Islet of Langerhans (tissue), 1 donor: ENCODE data around the gene PRKAA1.

Experiments used
- FAIRE-seq: peaks from one replicate; lab custom pipeline; 2011; peaks lifted over from hg19 to GRCh38; lab: Jason Lieb, UNC

PRKAA1 gene

GRCh38 chr5:40779561-40779960 is 18.6 kb downstream of the PRKAA1 start:
- no peak for FAIRE-seq

GRCh38 chr5:40778133-40778532 is 20.0 kb downstream of the PRKAA1 start:
- FAIRE-seq = no peak

- no peak for FAIRE-seq
Observed at GRCh38 chr5:40776658-40776977, 21.6 kb downstream of the PRKAA1 start.

- FAIRE-seq = no peak
Observed at GRCh38 chr5:40775846-40776657, 22.1 kb downstream of the PRKAA1 start.

GRCh38 chr5:40775085-40775845 is 22.9 kb downstream of the PRKAA1 start:
- FAIRE-seq = peak; percentile 75

- FAIRE-seq = no peak
Observed at GRCh38 chr5:40774623-40775022, 23.6 kb downstream of the PRKAA1 start.

GRCh38 chr5:40770764-40771163 is 27.4 kb downstream of the PRKAA1 start:
- no peak for FAIRE-seq

- no peak for FAIRE-seq
Observed at GRCh38 chr5:40762705-40763104, 35.5 kb downstream of the PRKAA1 start.

- no peak for FAIRE-seq
Observed at GRCh38 chr5:40757400-40757799, 40.8 kb downstream of the PRKAA1 start.

GRCh38 chr5:40755407-40756365 is 42.5 kb downstream of the PRKAA1 start, which contains the start of gene TTC33:
TSS of gene TTC33 (minus strand) at chr5:40755961. CDS start at chr5:40747018, 8,943 bp downstream.
- peak; percentile 55 for FAIRE-seq

- peak; percentile 5 for FAIRE-seq
Observed at GRCh38 chr5:40755093-40755406, 43.1 kb downstream of the PRKAA1 start.

- FAIRE-seq = no peak
Observed at GRCh38 chr5:40754381-40755092, 43.6 kb downstream of the PRKAA1 start.

- FAIRE-seq = peak; percentile 53
Observed at GRCh38 chr5:40746703-40747102, 51.5 kb downstream of the PRKAA1 start.

GRCh38 chr5:40743771-40744170 is 54.4 kb downstream of the PRKAA1 start:
- FAIRE-seq = no peak

- no peak for FAIRE-seq
Observed at GRCh38 chr5:40738502-40738901, 59.7 kb downstream of the PRKAA1 start.

GRCh38 chr5:40736103-40736875 is 61.9 kb downstream of the PRKAA1 start:
- FAIRE-seq = peak; percentile 98

GRCh38 chr5:40735609-40736008 is 62.6 kb downstream of the PRKAA1 start:
- FAIRE-seq = no peak

GRCh38 chr5:40734986-40735385 is 63.2 kb downstream of the PRKAA1 start:
- FAIRE-seq = no peak

- peak; percentile 51 for FAIRE-seq
Observed at GRCh38 chr5:40733879-40734563, 64.2 kb downstream of the PRKAA1 start.

GRCh38 chr5:40733434-40733833 is 64.7 kb downstream of the PRKAA1 start:
- FAIRE-seq = no peak
